ENCODE data around the gene MYZAP.

Gene MYZAP

GRCh38 chr15:57566834-57567233, 24.9 kb upstream of the MYZAP start:
- DNase-seq (ENCODE audit: low read depth, low spot score) = no peak
- POLR2A ChIA-PET = no interaction called here
- CTCF ChIA-PET = interaction anchor here (0.8 to 1.5 kb wide), 3 partner anchors 140 to 294 kb away, joined by 3 read pairs; no protein-coding TSS in a partner anchor
- TF ChIP-seq, protein P1, sequence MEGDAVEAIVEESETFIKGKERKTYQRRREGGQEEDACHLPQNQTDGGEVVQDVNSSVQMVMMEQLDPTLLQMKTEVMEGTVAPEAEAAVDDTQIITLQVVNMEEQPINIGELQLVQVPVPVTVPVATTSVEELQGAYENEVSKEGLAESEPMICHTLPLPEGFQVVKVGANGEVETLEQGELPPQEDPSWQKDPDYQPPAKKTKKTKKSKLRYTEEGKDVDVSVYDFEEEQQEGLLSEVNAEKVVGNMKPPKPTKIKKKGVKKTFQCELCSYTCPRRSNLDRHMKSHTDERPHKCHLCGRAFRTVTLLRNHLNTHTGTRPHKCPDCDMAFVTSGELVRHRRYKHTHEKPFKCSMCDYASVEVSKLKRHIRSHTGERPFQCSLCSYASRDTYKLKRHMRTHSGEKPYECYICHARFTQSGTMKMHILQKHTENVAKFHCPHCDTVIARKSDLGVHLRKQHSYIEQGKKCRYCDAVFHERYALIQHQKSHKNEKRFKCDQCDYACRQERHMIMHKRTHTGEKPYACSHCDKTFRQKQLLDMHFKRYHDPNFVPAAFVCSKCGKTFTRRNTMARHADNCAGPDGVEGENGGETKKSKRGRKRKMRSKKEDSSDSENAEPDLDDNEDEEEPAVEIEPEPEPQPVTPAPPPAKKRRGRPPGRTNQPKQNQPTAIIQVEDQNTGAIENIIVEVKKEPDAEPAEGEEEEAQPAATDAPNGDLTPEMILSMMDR (IDR thresholded peaks at IDR 0.05; ENCODE audit: insufficient read depth, low read length, missing control alignments) = no peak
- no peak overlapping the region for H3K4me3 ChIP-seq (ENCODE audit: low read depth, low read length)

GRCh38 chr15:57567891-57568290, 23.8 kb upstream of the MYZAP start:
- H3K4me3 ChIP-seq (ENCODE audit: low read depth, low read length) = no peak overlapping the region
- no peak for DNase-seq (ENCODE audit: low read depth, low spot score)
- ChIA-PET CTCF (interaction anchor here (1.9 kb wide), 1 partner anchor 9 kb away, joined by 22 read pairs; no protein-coding TSS in a partner anchor), POLR2A (no interaction called here)
- TF ChIP-seq, protein P1 (IDR thresholded peaks at IDR 0.05; ENCODE audit: insufficient read depth, low read length, missing control alignments) = no peak

GRCh38 chr15:57568299-57568698, 23.4 kb upstream of the MYZAP start:
- TF ChIP-seq, protein P1 (IDR thresholded peaks at IDR 0.05; ENCODE audit: insufficient read depth, low read length, missing control alignments) = no peak
- ChIA-PET CTCF (interaction anchor here (1.9 kb wide), 1 partner anchor 9 kb away, joined by 22 read pairs; no protein-coding TSS in a partner anchor), POLR2A (no interaction called here)
- DNase-seq (ENCODE audit: low read depth, low spot score) = no peak
- H3K4me3 ChIP-seq (ENCODE audit: low read depth, low read length) = no peak overlapping the region

GRCh38 chr15:57570340-57570739, 21.4 kb upstream of the MYZAP start:
- DNase-seq (ENCODE audit: low read depth, low spot score) = no peak
- ChIA-PET CTCF (no interaction called here), POLR2A (no interaction called here)
- TF ChIP-seq, protein P1 (IDR thresholded peaks at IDR 0.05; ENCODE audit: insufficient read depth, low read length, missing control alignments) = no peak
- no peak overlapping the region for H3K4me3 ChIP-seq (ENCODE audit: low read depth, low read length)

DNA sequence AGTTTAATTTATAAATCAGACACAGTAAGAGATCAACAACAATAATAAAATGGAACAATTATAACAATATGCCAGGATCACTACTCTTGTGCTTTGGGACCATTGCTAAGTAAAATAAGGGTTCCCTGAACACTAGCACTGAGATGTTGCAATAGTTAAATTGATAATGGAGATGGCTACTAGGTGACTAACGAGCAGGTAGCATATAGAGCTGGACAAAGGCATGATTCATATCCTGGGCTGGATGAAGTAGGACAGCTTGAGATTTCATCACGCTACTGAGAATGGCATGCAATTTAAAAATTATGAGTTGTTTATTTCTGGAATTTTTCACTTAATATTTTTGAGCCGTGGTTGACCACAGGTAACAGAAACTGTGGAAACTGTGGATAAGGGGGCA, 20.7 kb upstream of the MYZAP start:
- CTCF ChIA-PET = interaction anchor here (1.5 to 5.2 kb wide), 2 partner anchors 10 to 500 kb away, joined by 4 to 43 read pairs; no protein-coding TSS in a partner anchor
- TF ChIP-seq, protein P1 (IDR thresholded peaks at IDR 0.05; ENCODE audit: insufficient read depth, low read length, missing control alignments) = no peak
- H3K4me3 ChIP-seq (ENCODE audit: low read depth, low read length) = no peak overlapping the region
- POLR2A ChIA-PET = no interaction called here
- no peak for DNase-seq (ENCODE audit: low read depth, low spot score)

DNA sequence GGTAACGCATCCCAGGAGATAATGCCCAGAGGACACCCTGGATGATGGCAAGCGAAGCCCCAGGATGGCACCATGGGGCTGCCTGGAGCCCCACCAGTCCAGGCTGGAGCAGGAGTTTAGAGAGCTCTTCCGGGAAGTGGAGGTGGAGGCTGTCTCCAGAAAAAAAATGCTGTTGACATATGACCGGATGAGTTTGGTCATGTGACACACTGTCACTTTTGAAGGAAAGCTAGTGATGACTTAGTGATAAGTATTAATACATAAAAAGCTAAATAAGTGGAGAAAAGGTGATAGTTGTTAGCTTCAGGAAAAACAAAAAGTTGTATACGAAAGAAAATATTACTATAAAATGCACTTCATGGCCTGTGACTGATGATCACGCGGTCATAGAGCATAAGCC, 20.0 kb upstream of the MYZAP start:
- ChIA-PET CTCF (interaction anchor here (1.5 to 5.2 kb wide), 2 partner anchors 11 to 499 kb away, joined by 4 to 43 read pairs; no protein-coding TSS in a partner anchor), POLR2A (no interaction called here)
- TF ChIP-seq, protein P1 (IDR thresholded peaks at IDR 0.05; ENCODE audit: insufficient read depth, low read length, missing control alignments) = no peak
- no peak for DNase-seq (ENCODE audit: low read depth, low spot score)
- no peak overlapping the region for H3K4me3 ChIP-seq (ENCODE audit: low read depth, low read length)
